ENCODE results near the gene TLE1.

DNA sequence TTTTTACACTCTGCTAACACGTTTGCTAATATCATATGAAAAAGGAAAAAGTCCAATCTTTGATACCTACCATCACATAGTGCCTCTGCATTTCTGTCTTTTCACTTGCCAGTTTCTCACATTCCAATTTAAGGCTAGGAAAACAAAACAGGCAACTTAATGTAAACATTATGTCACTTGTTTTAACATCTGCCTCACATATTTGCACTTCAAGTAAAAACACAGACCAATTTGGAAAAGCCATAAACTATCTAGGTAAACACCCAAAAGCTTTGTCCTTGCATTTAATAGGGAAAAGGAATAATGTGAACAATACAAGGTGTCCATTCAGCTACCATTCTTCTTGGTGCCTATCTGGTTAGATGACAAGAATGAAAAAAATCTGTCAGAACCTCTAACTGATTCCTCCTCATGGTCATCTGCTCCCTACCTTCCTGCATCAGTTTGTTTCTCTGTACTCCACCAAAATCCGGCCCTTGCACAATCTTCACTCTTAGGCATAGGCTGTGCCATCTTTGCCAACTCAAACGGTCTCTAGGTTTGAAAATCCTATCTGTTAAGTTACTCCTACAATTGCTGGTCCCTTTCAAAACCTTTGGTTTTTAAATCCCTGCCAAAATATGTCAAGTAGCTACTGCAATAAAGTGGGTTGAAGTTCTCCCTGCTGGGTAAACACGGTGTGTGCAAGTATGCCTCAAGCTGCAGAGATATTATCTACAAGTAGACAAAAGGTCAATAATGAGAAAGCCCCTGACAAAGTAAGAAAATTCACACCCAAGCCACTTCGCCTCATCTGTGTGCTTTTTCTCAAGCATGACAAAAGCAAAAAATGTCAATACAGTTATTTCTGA lies 3.4 kb downstream of the TLE1 start:
- TF ChIP-seq, protein P1, sequence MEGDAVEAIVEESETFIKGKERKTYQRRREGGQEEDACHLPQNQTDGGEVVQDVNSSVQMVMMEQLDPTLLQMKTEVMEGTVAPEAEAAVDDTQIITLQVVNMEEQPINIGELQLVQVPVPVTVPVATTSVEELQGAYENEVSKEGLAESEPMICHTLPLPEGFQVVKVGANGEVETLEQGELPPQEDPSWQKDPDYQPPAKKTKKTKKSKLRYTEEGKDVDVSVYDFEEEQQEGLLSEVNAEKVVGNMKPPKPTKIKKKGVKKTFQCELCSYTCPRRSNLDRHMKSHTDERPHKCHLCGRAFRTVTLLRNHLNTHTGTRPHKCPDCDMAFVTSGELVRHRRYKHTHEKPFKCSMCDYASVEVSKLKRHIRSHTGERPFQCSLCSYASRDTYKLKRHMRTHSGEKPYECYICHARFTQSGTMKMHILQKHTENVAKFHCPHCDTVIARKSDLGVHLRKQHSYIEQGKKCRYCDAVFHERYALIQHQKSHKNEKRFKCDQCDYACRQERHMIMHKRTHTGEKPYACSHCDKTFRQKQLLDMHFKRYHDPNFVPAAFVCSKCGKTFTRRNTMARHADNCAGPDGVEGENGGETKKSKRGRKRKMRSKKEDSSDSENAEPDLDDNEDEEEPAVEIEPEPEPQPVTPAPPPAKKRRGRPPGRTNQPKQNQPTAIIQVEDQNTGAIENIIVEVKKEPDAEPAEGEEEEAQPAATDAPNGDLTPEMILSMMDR (IDR thresholded peaks at IDR 0.05; ENCODE audit: low read depth, low read length) = peak; percentile 23; the same call in 1 of the 2 replicates
- no peak for TF ChIP-seq EZH2phosphoT487 (IDR thresholded peaks at IDR 0.05; ENCODE audit: low read depth)
